Sciatic nerve (tissue), 2 donors: ENCODE data around the gene WDR4. TPM values are rescaled to one million over a fixed set of nuclear protein-coding genes. Genes with fewer than 3 reads are reported as not detected.
A peak's percentile ranks its signal among the peaks of the same experiment; 100 is the strongest.
"Not testable (repeated sequence)": the region's sequence is repeated elsewhere in the genome, so short reads cannot be mapped to it uniquely, and the experiment has no call there.

ENCODE experiments used
- ATAC-seq: fragments of 200-7000 bp; cut with Tn5 transposase; one replicate; pipeline ENCODE4 v1.9.1; 2020; ENCODE audit warnings: mild to moderate bottlenecking, moderate library complexity
- DNase-seq: peaks from one replicate; pipeline ENCODE4 v3.0.0-alpha.2; 2020; ENCODE audit warnings: low spot score
- intact Hi-C: fragments of 100-400 bp; cut with DNase I; formaldehyde crosslinking; loops from one replicate; pipeline ENCODE4 v1.14.2; 2022
- total RNA-seq: library from RNA; stranded (reverse); fragmentation: NEBNext Ultra II Directional; extraction: Animal tissue kit (Norgen Biotek cat#: 25700); gene quantifications from one replicate; pipeline ENCODE4 v1.2.1, GENCODE V29; 2021
- donor health status: DM: no; HTN: no; CAD: no.
- donor health status: DM: no; HTN: no; CAD: no.

The WDR4 gene
- total RNA-seq, 1 donor from 2014 or later = 13.0 TPM

GRCh38 chr21:42833439-42833815, 45.9 kb downstream of the WDR4 start:
- peak; percentile 47 for DNase-seq
- ATAC-seq = peak; percentile 28
- intact Hi-C loops = no loop called here

GRCh38 chr21:42832321-42832630, 47.1 kb downstream of the WDR4 start:
- peak; percentile 25 for DNase-seq
- intact Hi-C loops = not testable (repeated sequence)

GRCh38 chr21:42830456-42831455, 48.6 kb downstream of the WDR4 start:
- DNase-seq = peak; percentile 55
- ATAC-seq = no peak
- intact Hi-C loops = no loop called here

More at GRCh38 chr21:42832321-42832630, 47.1 kb downstream of the WDR4 start:
- ATAC-seq = not testable (repeated sequence)

GRCh38 chr21:42829954-42830353, 49.4 kb downstream of the WDR4 start:
- ATAC-seq (no peak), DNase-seq (peak; percentile 15)
- intact Hi-C loops = loop anchor here (10.0 kb wide), 3 partner anchors 65 to 1955 kb away; no protein-coding TSS in a partner anchor

GRCh38 chr21:42829417-42829816, 49.9 kb downstream of the WDR4 start:
- no peak for DNase-seq
- intact Hi-C loops = loop anchor here (10.0 kb wide), 3 partner anchors 65 to 1955 kb away; no protein-coding TSS in a partner anchor
- no peak for ATAC-seq

- intact Hi-C loops = loop anchor here (10.0 kb wide), 3 partner anchors 63 to 1953 kb away; no protein-coding TSS in a partner anchor
- no peak for DNase-seq
- no peak for ATAC-seq
These were observed 51.8 kb downstream of the WDR4 start for GRCh38 chr21:42827588-42827987.

GRCh38 chr21:42820616-42821465, 58.5 kb downstream of the WDR4 start:
- intact Hi-C loops = loop anchor here (10.0 kb wide), 3 partner anchors 56 to 1946 kb away; no protein-coding TSS in a partner anchor
- DNase-seq (no peak), ATAC-seq (no peak)

GRCh38 chr21:42819861-42820615, 59.3 kb downstream of the WDR4 start:
- ATAC-seq = no peak
- DNase-seq = no peak
- intact Hi-C loops = loop anchor here (5.0 to 10.0 kb wide), 4 partner anchors 55 to 1945 kb away; no protein-coding TSS in a partner anchor

GRCh38 chr21:42818328-42818749, 61.0 kb downstream of the WDR4 start:
- DNase-seq = peak; percentile 79
- peak; percentile 83 for ATAC-seq
- intact Hi-C loops = loop anchor here (5.0 kb wide), 1 partner anchor 226 kb away; no protein-coding TSS in a partner anchor

GRCh38 chr21:42815217-42815616, 64.1 kb downstream of the WDR4 start:
- intact Hi-C loops = loop anchor here (5.0 kb wide), 1 partner anchor 223 kb away; no protein-coding TSS in a partner anchor

GRCh38 chr21:42812528-42813241, 66.7 kb downstream of the WDR4 start:
- DNase-seq, ATAC-seq: not testable (repeated sequence)

More at GRCh38 chr21:42815217-42815616, 64.1 kb downstream of the WDR4 start:
- no peak for ATAC-seq
- DNase-seq = no peak

GRCh38 chr21:42811960-42812359, 67.4 kb downstream of the WDR4 start:
- intact Hi-C loops = no loop called here
- DNase-seq (no peak), ATAC-seq (no peak)

More at GRCh38 chr21:42812528-42813241, 66.7 kb downstream of the WDR4 start:
- intact Hi-C loops = not testable (repeated sequence)

- intact Hi-C loops = no loop called here
- ATAC-seq = no peak
These were observed 69.5 kb downstream of the WDR4 start for GRCh38 chr21:42809577-42810475.

GRCh38 chr21:42809171-42809570, 70.2 kb downstream of the WDR4 start:
- intact Hi-C loops = no loop called here
- ATAC-seq = no peak
- no peak for DNase-seq

More at GRCh38 chr21:42809577-42810475, 69.5 kb downstream of the WDR4 start:
- no peak for DNase-seq

GRCh38 chr21:42807938-42808613, 71.3 kb downstream of the WDR4 start:
- DNase-seq = no peak
- ATAC-seq = no peak
- intact Hi-C loops = no loop called here

- intact Hi-C loops, DNase-seq, ATAC-seq: not testable (repeated sequence)
These were observed 71.9 kb downstream of the WDR4 start for GRCh38 chr21:42807293-42807895.
